GM12873 (cell line): Measurements from ENCODE around the gene CALML6.

Experiments used
- TF ChIP-seq, protein P1 (sequence below): IDR thresholded peaks from 2 replicates; pipeline ENCODE4 v1.5.1; 2012; ENCODE audit warnings: low read depth, mild to moderate bottlenecking, moderate library complexity, low read length, control low read depth; ENCODE audit not compliant: insufficient read depth; ENCODE audit errors: missing control alignments

Gene CALML6

DNA sequence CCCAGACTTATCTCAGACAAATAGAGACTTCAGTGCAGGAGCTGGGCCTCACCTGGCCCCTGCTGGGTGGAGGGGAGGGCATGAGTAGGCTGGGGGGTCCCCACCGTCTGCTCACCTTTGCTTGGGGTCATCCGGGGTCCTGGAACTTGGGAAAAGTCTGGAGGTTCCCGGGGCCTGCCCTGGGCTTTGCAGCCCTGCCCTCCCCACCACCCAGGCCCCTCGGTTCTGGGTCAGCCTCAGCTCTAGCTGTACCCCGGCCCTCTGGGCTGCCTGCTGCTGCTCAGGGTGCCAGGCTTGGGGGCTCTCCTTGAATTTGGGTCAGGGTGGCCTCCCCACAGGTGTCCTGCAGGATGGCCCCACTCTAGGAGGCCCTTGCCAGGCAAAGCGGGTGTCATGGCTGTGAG lies 6.4 kb downstream of the CALML6 start:
- TF ChIP-seq, protein P1, sequence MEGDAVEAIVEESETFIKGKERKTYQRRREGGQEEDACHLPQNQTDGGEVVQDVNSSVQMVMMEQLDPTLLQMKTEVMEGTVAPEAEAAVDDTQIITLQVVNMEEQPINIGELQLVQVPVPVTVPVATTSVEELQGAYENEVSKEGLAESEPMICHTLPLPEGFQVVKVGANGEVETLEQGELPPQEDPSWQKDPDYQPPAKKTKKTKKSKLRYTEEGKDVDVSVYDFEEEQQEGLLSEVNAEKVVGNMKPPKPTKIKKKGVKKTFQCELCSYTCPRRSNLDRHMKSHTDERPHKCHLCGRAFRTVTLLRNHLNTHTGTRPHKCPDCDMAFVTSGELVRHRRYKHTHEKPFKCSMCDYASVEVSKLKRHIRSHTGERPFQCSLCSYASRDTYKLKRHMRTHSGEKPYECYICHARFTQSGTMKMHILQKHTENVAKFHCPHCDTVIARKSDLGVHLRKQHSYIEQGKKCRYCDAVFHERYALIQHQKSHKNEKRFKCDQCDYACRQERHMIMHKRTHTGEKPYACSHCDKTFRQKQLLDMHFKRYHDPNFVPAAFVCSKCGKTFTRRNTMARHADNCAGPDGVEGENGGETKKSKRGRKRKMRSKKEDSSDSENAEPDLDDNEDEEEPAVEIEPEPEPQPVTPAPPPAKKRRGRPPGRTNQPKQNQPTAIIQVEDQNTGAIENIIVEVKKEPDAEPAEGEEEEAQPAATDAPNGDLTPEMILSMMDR, result no peak

DNA sequence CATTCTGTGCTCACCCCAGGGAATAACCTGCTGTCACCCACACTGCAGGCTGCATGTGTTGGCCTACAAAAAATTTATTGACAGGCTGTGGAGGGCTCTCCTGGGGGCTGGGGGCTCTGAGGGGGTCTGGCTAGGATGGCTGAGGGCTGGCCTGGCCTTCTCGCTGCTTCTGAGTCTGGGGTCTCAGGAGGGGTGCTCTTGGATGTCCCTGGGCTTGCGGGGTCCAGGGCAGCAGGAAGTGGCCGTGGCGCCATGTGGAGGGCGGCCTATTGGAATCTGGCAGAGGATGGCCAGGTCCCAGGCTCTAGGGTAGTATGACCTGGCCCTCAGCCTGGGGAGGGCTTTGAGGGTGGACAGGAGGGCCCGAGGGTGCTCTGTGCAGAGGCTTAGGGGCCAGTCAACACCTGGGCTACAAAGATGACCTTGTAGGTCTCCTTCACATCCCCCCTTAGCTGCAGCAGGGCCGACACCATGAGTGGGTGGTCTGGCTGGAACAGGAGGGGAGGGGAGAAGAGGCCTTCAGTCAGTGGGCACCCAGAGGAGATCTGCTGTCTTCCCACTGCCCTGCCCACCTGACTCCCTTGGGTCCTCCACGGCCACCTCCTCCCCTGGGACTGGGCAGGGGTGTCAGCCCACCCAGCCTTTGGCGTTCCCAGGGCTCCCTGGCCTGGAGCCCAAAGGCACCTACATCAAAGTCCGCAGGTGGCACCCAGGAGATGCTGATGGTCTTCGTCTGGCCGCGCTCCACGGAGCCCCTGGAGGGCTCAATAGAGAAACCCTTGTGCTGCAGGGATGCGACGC lies 7.0 kb downstream of the CALML6 start:
- TF ChIP-seq, protein P1, result no peak

DNA sequence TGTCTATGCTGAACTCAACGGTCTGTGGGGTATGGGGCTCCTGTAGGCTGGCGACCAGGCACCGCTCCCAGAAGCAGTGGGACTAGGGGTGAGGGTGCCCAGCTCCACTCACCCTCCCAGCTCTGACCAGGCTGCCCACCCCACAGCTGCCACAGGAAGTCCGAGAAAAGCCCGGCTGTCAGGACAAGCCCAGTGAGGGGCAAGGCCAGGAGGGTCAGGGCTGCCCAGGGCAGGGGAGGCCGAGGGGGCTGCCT lies 7.6 kb downstream of the CALML6 start:
- TF ChIP-seq, protein P1, result no peak

DNA sequence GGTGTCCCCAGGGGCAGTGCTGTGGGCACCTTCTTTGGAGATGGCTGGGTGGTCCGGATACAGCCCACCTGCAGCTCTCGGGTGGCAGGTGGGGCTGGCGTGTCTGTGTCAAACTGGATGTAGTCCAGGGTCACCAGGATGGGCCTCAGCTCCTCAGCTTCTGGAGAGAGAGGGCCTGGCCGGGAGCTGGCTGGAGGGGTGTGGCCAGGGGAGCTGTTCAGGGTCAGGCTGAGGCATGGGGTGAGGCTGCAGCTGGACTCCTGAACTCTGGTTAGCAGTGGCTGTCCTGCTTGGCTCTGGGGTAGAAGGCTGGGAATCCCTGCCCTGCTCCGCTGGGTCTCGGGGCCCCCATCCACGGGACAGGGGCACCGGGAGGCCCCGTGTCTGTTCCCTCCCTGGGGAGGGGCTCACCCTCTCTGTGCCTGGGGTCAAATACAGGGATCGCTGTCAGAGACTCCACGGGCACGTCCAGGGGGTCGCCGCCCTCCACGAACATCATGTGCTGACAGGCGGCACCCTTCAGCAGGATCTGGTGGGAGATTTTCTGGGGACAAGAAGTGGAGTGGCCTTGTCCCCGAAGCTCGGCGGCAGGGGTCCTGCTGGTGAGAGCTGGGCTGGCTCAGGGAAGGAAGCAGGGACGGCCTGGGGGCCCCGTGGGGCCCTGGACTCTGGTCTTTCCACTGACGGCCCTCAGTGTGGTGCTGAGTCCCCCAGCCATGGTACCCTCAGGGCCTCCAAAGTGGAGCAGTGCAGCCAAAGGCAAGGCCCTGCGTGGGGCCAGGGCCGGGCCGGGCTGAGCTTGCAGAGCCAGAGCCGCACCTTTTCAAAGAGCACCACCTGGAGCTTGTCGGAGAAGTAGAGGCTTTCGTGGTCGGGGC lies 8.1 kb downstream of the CALML6 start:
- TF ChIP-seq, protein P1, result no peak

DNA sequence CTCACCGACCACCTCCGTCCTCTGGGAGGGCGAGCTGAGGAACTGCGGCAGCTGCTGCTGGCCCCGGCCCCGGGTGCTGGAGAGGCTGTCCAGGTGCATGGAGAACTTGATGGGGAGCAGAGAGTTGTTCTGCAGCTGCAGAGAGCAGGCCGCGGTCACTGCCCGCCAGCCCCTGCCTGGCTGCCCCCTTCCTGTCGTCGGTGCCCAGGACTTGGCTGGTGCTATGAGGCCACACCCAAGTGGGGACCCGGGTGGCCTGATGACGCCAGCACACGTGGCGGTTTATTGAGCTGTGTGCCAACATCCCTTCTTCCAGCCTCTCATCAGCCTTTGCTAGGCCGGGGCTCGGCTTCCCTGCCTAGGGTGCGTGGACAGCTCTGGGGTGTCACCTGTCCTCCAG lies 9.3 kb downstream of the CALML6 start:
- TF ChIP-seq, protein P1, result no peak

DNA sequence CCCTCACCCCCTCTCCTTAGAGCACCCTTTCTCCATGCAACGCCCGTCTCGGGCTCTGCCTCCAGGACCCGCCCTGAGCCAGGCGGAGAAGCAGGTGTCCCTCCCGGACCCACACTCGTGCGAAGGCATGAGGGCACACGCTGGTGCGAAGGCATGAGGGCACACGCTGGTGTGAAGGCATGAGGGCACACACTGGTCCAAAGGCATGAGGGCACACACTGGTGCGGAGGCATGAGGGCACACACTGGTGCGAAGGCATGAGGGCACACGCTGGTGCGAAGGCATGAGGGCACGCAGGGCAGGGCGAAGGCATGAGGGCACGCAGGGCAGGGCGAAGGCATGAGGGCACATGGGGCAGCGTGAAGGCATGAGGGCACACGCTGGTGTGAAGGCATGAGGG lies 9.8 kb downstream of the CALML6 start:
- TF ChIP-seq, protein P1, result no peak

DNA sequence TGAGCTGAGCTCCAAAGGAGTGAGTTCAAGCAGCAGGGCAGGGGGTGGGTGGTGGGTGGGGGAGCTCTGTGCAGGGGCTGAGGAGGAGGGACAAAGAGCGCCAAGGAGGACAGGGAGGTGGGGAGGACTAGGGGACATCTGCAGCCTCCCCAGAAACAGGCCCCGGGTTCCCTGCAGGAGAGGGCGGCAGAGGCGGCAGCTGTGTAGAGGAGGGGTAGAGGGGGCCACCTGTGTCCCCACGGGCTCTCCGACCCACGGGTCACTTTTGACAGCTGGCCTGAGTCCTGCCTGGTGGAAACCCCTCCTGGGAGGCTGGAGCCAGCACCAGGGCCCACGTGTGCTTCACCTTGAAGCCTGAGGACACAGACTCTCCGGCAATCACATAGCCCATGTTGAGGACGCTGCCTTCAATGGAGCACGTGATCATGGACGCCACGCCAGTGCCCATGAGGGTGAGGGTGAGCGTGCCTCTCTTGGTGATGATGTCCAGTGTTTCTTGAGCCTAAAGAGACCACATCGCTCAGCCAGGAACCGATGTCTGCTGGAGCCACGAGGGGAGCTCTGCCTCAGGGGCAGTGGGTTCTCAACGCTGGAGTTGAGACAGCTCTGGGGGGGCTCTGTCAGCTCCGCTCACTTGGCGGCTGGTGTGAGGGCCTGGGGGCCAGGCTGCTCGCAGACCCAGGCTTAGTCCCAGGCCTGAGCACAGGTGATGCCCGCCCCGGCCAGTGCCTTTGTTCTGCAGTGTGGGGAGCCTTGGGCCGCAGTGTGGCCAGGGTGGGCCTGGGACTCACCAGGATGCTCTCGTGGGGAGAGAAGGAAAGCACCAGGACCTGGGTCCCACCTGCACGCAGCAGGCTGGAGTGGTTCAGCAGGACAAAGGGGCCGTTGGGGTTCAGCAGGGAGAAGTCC lies 10.6 kb downstream of the CALML6 start:
- TF ChIP-seq, protein P1, result no peak
